Mesothelial cell of epicardium (in vitro differentiated cells): ENCODE data around the gene ULK4. TPM values are rescaled to one million over a fixed set of nuclear protein-coding genes. Genes with fewer than 3 reads are reported as not detected.

ENCODE experiments used
- DNase-seq, 2 experiments: peaks; one replicate each; pipeline ENCODE4 v3.0.0; 2021; ENCODE audit warnings: low spot score in 2 of 2; ENCODE audit not compliant: unreplicated experiment in 2 of 2
- H3K27ac Mint-ChIP-seq: 2 replicates; pipeline ENCODE4 v1.8.0; 2021; ENCODE audit warnings: mixed read lengths
- H3K27me3 Mint-ChIP-seq: 2 replicates; pipeline ENCODE4 v1.8.0; 2021; ENCODE audit warnings: low read depth, mixed read lengths
- H3K36me3 Mint-ChIP-seq: 2 replicates; pipeline ENCODE4 v1.8.0; 2021; ENCODE audit warnings: mixed read lengths
- H3K4me1 Mint-ChIP-seq: 2 replicates; pipeline ENCODE4 v1.8.0; 2021; ENCODE audit warnings: mixed read lengths
- H3K4me3 Mint-ChIP-seq: 2 replicates; pipeline ENCODE4 v1.8.0; 2021; ENCODE audit warnings: mild to moderate bottlenecking, moderate library complexity, mixed read lengths
- H3K9me3 Mint-ChIP-seq: 2 replicates; pipeline ENCODE4 v1.8.0; 2021; ENCODE audit warnings: mixed read lengths
- total RNA-seq: library from RNA; stranded (reverse); gene quantifications from 3 replicates; pipeline ENCODE4 v1.2.1, GENCODE V29; 2021
- TF ChIP-seq, protein P1 (sequence below): fragments of 200-600 bp; sonication (generic); IDR thresholded peaks from one replicate; pipeline ENCODE4 v1.5.0; 2021; ENCODE audit warnings: antibody characterized with exemption; ENCODE audit not compliant: unreplicated experiment

Gene ULK4
- total RNA-seq, 1 donor from 2014 or later = 10.7 TPM

DNA sequence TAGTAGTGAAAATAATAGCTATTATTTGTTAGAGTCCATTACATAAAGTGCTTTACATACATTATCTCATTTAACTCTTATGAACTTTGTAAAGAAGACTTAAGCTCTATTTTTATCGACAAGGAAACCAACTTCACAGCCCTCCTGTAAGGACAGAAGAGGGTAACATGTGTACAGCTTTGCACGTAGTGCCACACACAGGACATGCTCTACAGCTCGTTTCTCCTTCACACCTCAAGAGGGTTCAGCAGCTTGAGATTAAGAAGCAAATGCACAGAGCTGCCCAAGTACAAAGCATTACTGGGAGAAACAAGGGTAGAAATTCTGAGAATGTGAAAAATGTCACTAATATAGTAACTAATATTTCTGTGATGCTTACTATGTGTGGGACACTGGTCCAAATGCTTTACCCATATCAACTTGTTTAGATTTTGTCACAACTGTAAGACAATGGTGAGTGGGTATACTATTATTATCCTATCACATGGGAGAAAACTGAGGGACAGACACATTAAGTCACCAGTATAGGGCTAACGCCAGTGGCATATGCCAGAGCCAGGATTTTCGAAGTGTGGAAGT, 434.8 kb downstream of the ULK4 start:
- TF ChIP-seq, protein P1, sequence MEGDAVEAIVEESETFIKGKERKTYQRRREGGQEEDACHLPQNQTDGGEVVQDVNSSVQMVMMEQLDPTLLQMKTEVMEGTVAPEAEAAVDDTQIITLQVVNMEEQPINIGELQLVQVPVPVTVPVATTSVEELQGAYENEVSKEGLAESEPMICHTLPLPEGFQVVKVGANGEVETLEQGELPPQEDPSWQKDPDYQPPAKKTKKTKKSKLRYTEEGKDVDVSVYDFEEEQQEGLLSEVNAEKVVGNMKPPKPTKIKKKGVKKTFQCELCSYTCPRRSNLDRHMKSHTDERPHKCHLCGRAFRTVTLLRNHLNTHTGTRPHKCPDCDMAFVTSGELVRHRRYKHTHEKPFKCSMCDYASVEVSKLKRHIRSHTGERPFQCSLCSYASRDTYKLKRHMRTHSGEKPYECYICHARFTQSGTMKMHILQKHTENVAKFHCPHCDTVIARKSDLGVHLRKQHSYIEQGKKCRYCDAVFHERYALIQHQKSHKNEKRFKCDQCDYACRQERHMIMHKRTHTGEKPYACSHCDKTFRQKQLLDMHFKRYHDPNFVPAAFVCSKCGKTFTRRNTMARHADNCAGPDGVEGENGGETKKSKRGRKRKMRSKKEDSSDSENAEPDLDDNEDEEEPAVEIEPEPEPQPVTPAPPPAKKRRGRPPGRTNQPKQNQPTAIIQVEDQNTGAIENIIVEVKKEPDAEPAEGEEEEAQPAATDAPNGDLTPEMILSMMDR = no peak
- no peak for DNase-seq
- Mint-ChIP-seq H3K27ac (no peak overlapping the region), H3K4me3 (no peak overlapping the region), H3K27me3 (no peaks in the 10 kb centered on the region), H3K36me3 (no peaks in the 10 kb centered on the region), H3K9me3 (no peaks in the 10 kb centered on the region), H3K4me1 (no peaks in the 10 kb centered on the region)

DNA sequence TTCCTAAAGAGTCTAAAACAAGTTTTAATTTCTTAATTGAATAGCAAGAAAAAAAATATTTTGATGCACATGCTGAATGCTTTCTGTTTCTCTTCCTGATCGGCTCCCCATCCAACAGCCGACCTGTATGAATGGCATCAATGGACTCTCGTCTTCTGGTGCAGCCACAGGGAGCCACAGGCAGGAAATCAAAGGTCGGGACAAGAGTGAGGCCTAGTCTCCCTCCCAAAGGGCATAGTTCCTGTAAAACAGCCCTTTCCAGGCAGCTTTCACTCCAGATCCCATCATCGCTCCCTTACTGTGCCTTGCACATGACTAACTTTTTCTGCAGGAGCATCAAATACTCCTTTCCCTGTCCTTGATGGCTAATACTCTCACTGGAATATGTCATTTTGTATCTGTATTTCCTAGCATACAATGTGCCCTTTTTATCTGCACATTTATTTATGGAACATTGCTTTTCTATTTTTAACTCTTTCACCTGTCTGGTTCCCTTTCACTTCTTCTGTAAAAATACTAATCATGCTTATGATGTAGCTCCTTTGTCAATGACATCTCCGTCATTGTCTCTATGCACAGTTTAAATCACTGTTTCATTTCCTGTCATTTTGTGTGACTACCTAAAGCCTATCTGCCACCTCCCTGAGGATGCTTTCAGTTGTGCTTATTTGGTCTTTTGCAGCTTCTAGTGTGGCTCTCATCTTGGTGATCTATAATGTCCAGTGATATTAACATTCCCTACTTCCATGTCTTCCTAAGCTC, 436.4 kb downstream of the ULK4 start:
- TF ChIP-seq, protein P1 = no peak
- no peak for DNase-seq
- Mint-ChIP-seq H3K4me3 (no peak overlapping the region), H3K36me3 (no peaks in the 10 kb centered on the region), H3K9me3 (no peaks in the 10 kb centered on the region), H3K27ac (no peak overlapping the region), H3K4me1 (no peaks in the 10 kb centered on the region), H3K27me3 (no peaks in the 10 kb centered on the region)

- Mint-ChIP-seq H3K9me3 (no peaks in the 10 kb centered on the region), H3K4me3 (no peak overlapping the region), H3K27me3 (no peaks in the 10 kb centered on the region), H3K4me1 (no peaks in the 10 kb centered on the region), H3K27ac (no peak overlapping the region), H3K36me3 (no peaks in the 10 kb centered on the region)
- no peak for DNase-seq
- TF ChIP-seq, protein P1 = no peak
Measured at GRCh38 chr3:41523897-41524296, 438.0 kb downstream of the ULK4 start.

- Mint-ChIP-seq H3K4me1 (no peaks in the 10 kb centered on the region), H3K4me3 (no peak overlapping the region), H3K27me3 (no peaks in the 10 kb centered on the region), H3K36me3 (no peaks in the 10 kb centered on the region), H3K27ac (no peak overlapping the region), H3K9me3 (no peaks in the 10 kb centered on the region)
- TF ChIP-seq, protein P1 = no peak
- DNase-seq = no peak
Measured at GRCh38 chr3:41522612-41523011, 439.3 kb downstream of the ULK4 start.

DNA sequence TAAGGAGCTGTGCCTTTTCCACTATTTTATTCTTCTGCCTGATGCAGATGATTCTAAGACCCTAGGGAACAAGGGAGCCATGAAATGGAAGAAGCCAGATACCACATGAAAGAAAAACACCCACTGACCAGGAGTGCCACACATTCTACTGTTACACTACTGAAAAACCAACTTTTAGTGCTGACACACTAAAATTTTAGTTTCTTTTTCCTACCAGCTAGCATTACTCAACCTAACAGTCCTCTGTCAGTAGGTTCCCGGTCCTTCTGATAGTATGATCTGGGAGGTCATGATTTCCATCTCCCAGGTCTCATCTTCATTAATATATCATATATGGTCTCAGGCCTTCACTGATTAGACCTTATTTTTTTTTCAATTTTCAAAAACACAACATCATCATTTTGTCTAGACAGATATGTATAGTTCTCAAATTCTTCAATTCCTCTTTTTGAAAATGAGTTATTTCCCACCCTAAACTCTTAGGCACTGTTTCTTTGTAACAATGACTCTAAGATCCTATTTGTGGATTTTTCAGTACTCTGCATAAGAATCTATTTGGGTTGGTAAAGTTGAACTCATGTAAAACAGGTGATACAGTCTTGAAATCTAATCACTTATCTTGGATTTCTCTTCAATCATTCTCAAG, 440.8 kb downstream of the ULK4 start:
- Mint-ChIP-seq H3K36me3 (peaks cover 2% of the 10 kb centered on the region), H3K27me3 (no peaks in the 10 kb centered on the region), H3K9me3 (peaks cover 3% of the 10 kb centered on the region), H3K4me1 (no peaks in the 10 kb centered on the region), H3K4me3 (no peak overlapping the region), H3K27ac (no peak overlapping the region)
- TF ChIP-seq, protein P1 = no peak
- no peak for DNase-seq
